Fibroblast of villous mesenchyme (primary cell): ENCODE data around the gene U2AF1L4. TPM values are rescaled to one million over a fixed set of nuclear protein-coding genes. Genes with fewer than 3 reads are reported as not detected.

Experiments used
- DNase-seq: peaks from one replicate; pipeline ENCODE4 v3.0.0-alpha.2; 2010; ENCODE audit warnings: low read depth
- H3K4me3 ChIP-seq: 2 replicates; pipeline ENCODE4 v1.5.1; 2011; ENCODE audit warnings: low read depth, mild to moderate bottlenecking, low read length
- total RNA-seq: library from RNA; depleted of rRNA; stranded (reverse); fragments of >200 nt; gene quantifications from 2 replicates; pipeline ENCODE4 v1.2.3, GENCODE V29; 2012
- TF ChIP-seq, protein P1 (sequence below): IDR thresholded peaks from 2 replicates; pipeline ENCODE4 v1.5.1; 2012; ENCODE audit warnings: low read depth, mild to moderate bottlenecking, low read length; ENCODE audit not compliant: insufficient read depth

The U2AF1L4 gene
- total RNA-seq, 1 donor = 4.7 TPM

DNA sequence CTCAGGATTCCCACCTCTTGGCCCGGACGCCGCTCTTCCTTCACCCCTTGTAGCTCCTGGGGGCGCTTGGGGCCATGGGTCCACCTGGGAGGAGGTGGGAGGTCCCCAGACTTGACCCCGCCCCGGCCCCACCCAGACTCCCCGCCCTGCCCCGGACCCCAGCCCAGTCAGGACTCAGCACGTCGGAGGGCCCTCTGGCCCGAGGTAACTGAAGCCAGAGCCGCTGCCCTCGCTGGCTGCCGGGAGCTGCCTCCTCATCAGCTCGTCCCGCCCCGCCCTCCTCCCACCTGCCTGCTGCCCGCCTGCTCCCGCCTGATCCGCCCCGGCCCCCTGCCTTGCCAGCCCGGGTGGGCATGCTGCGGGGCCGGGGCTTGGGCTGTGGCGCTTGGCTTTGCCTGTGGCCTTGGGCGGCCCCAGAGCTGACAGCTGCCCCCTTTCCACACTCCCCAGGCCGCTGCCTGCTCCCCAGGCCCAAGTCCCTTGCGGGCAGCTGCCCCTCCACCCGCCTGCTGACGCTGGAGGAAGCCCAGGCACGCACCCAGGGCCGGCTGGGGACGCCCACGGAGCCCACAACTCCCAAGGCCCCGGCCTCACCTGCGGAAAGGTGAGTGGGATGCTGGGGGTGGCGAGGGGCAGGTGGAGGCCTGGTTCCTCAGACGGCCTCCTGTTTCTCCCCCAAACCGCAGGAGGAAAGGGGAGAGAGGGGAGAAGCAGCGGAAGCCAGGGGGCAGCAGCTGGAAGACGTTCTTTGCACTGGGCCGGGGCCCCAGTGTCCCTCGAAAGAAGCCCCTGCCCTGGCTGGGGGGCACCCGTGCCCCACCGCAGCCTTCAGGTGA lies 39.5 kb upstream of the U2AF1L4 start:
- no peak for DNase-seq
- no peak overlapping the region for H3K4me3 ChIP-seq
- TF ChIP-seq, protein P1, sequence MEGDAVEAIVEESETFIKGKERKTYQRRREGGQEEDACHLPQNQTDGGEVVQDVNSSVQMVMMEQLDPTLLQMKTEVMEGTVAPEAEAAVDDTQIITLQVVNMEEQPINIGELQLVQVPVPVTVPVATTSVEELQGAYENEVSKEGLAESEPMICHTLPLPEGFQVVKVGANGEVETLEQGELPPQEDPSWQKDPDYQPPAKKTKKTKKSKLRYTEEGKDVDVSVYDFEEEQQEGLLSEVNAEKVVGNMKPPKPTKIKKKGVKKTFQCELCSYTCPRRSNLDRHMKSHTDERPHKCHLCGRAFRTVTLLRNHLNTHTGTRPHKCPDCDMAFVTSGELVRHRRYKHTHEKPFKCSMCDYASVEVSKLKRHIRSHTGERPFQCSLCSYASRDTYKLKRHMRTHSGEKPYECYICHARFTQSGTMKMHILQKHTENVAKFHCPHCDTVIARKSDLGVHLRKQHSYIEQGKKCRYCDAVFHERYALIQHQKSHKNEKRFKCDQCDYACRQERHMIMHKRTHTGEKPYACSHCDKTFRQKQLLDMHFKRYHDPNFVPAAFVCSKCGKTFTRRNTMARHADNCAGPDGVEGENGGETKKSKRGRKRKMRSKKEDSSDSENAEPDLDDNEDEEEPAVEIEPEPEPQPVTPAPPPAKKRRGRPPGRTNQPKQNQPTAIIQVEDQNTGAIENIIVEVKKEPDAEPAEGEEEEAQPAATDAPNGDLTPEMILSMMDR = no peak

DNA sequence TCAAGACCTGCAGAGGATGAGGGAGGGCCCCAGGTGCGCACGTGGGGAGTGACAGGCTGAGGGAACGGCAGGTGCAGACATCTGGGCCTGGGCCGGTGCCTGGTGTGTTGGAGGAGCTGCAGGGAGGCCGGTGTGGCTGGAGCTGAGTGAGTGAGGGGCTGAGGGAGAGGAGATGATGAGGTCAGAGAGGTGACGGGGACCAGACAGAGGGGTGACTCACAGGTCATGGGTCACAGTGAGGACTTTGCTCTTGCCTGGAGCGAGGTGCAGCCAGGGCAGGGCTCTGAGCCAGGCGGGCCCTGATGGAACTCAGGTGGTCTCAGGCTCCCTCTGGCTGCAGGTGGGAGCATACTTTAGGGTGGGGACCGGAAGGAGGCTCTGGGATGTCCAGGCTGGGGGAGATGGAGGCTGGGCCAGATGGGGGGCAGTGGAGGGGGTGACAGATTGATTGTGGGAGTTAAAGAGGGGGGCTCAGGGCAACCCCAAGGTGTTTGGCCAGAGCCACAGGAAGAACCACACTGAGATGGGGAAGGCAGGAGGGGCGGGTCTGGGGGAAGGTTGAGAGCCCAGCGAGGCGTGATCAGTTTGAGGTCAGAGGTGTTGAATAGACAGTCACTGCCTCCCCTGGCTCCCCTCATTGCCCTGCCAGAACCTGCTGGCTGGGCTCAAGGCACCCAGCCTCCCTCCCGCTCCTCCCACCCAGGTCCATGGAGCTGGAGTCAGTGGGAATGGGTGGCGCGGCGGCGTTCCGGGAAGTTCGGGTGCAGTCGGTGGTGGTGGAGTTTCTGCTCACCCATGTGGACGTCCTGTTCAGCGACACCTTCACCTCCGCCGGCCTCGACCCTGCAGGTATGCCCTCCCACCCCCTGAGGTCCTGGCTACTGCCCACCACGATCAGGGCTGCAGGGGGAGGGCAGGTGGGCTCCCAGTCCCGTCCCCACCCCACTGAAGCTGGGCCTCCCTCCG lies 38.5 kb upstream of the U2AF1L4 start:
- no peak for DNase-seq
- TF ChIP-seq, protein P1 = no peak
- no peak overlapping the region for H3K4me3 ChIP-seq

DNA sequence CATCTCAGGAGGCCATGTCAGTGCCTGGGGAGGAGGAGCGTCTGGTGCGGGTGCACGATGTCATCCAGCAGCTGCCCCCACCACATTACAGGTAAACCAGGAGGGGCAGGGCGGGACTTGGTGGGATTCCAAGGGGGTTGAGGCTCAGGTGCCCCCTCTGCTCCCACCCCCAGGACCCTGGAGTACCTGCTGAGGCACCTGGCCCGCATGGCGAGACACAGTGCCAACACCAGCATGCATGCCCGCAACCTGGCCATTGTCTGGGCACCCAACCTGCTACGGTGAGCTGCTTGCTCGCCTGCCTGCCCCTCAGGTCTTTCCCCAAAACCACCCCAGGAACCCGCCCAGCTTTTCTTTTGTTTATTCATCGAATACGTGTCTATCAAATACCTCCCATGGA lies 37.4 kb upstream of the U2AF1L4 start:
- no peak overlapping the region for H3K4me3 ChIP-seq
- TF ChIP-seq, protein P1 = no peak
- DNase-seq = no peak

DNA sequence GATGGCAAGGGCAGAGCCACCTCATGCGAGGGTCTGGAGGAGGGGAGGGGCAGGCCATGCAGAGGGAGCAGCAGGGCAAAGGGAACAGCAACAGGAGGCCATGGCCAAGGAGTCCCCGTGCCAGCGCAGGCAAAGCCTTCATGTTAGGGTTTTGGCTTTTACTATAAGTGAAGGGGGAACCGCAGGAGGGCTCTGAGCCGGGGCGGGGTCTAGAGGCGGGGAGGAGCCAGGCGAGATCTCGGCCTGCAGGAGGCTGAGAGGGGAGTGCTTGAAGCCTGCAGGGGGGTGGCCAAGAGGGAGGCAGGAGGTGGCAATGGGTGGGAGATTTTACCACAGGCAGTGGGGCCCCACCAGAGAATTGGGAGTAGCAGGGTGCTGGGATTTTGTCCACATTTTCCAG lies 36.4 kb upstream of the U2AF1L4 start:
- TF ChIP-seq, protein P1 = no peak
- no peak overlapping the region for H3K4me3 ChIP-seq
- no peak for DNase-seq

DNA sequence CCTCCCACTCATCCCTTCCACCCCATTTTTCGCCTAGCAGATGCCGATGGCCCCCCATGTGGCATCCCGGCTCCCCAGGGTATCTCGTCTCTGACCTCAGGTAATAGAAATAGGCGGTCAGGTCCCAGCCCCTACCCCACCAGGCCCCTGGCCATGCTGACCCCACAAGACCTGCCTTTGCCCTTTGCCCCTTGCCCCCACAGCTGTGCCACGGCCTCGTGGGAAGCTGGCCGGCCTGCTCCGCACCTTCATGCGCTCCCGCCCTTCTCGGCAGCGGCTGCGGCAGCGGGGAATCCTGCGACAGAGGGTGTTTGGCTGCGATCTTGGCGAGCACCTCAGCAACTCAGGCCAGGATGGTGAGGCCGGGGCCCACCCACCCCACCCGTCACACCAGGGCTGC lies 35.5 kb upstream of the U2AF1L4 start:
- H3K4me3 ChIP-seq = no peak overlapping the region
- TF ChIP-seq, protein P1 = no peak
- DNase-seq = no peak

DNA sequence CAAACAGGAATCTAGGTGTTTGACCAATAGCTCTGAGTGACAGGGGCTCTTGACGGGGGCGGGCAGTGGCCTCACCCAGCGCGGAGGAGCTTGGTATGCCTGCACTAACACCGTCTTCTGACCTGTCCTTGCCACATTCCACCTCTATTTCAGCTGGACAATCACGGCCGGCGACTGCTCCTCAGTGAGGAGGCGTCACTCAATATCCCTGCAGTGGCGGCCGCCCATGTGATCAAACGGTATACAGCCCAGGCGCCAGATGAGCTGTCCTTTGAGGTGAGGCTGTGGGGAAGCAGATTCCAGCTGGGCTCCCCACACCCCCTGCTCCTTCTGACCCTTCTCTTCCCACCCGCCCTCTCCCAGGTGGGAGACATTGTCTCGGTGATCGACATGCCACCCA lies 34.8 kb upstream of the U2AF1L4 start:
- no peak for DNase-seq
- TF ChIP-seq, protein P1 = no peak
- no peak overlapping the region for H3K4me3 ChIP-seq
